Measurements from ENCODE around the gene KRTAP1-5.
"Not testable (repeated sequence)": the region's sequence is repeated elsewhere in the genome, so short reads cannot be mapped to it uniquely, and the experiment has no call there.

KRTAP1-5 gene

GRCh38 chr17:41052566-41052965 lies 25.6 kb upstream of the KRTAP1-5 start:
- no peak for TF ChIP-seq CTCF (IDR thresholded peaks at IDR 0.05; ENCODE audit: insufficient read depth, low read length, missing control alignments)
- no peak for DNase-seq (ENCODE audit: low read depth, low spot score)
- ChIA-PET CTCF (interaction anchor here (0.6 to 1.4 kb wide), 2 partner anchors 270 to 338 kb away, joined by 3 to 4 read pairs; no protein-coding TSS in a partner anchor), POLR2A (no interaction called here)
- H3K4me3 ChIP-seq (ENCODE audit: low read depth, low read length): no peak overlapping the region

- ChIA-PET POLR2A (interaction anchor here (1.0 to 2.1 kb wide), 3 partner anchors 10 to 193 kb away, joined by 4 to 31 read pairs (median 4); partner anchors contain the start of gene KRTAP2-3), CTCF (interaction anchor here (1.0 to 1.9 kb wide), 3 partner anchors 9 to 614 kb away, joined by 3 to 10 read pairs (median 3); no protein-coding TSS in a partner anchor)
- no peak overlapping the region for H3K4me3 ChIP-seq (ENCODE audit: low read depth, low read length)
- no peak for TF ChIP-seq CTCF (IDR thresholded peaks at IDR 0.05; ENCODE audit: insufficient read depth, low read length, missing control alignments)
- DNase-seq (ENCODE audit: low read depth, low spot score): no peak
These were observed 22.1 kb upstream of the KRTAP1-5 start for GRCh38 chr17:41049110-41049509.

- CTCF ChIA-PET: interaction anchor here (0.7 to 1.9 kb wide), 6 partner anchors 10 to 615 kb away, joined by 3 to 10 read pairs (median 3); no protein-coding TSS in a partner anchor
- no peak overlapping the region for H3K4me3 ChIP-seq (ENCODE audit: low read depth, low read length)
- POLR2A ChIA-PET: interaction anchor here (0.6 to 2.1 kb wide), 9 partner anchors 9 to 332 kb away, joined by 3 to 31 read pairs (median 4); partner anchors contain the start of gene KRTAP2-3
- TF ChIP-seq CTCF (IDR thresholded peaks at IDR 0.05; ENCODE audit: insufficient read depth, low read length, missing control alignments): no peak
- DNase-seq (ENCODE audit: low read depth, low spot score): no peak
These were observed 21.4 kb upstream of the KRTAP1-5 start for GRCh38 chr17:41048441-41048840.

- CTCF ChIA-PET: interaction anchor here (1.0 to 1.6 kb wide), 4 partner anchors 12 to 281 kb away, joined by 3 to 10 read pairs (median 3); partner anchors contain the start of gene KRTAP2-3
- DNase-seq (ENCODE audit: low read depth, low spot score); POLR2A ChIA-PET; H3K4me3 ChIP-seq (ENCODE audit: low read depth, low read length): not testable (repeated sequence)
These were observed 19.9 kb upstream of the KRTAP1-5 start, which contains the start of gene KRTAP2-1 for GRCh38 chr17:41046735-41047465. Gene KRTAP2-1, minus strand, starts transcription at chr17:41047316. Its CDS starts 49 bp downstream, at chr17:41047267.

GRCh38 chr17:41042953-41043352 lies 15.9 kb upstream of the KRTAP1-5 start:
- no peak for TF ChIP-seq CTCF (IDR thresholded peaks at IDR 0.05; ENCODE audit: insufficient read depth, low read length, missing control alignments)
- POLR2A ChIA-PET: no interaction called here
- CTCF ChIA-PET: interaction anchor here (1.0 kb wide), 1 partner anchor 506 kb away, joined by 3 read pairs; no protein-coding TSS in a partner anchor
- no peak overlapping the region for H3K4me3 ChIP-seq (ENCODE audit: low read depth, low read length)
- DNase-seq (ENCODE audit: low read depth, low spot score): no peak

- POLR2A ChIA-PET; H3K4me3 ChIP-seq (ENCODE audit: low read depth, low read length); DNase-seq (ENCODE audit: low read depth, low spot score): not testable (repeated sequence)
- CTCF ChIA-PET: interaction anchor here (1.3 kb wide), 1 partner anchor 281 kb away, joined by 3 read pairs; no protein-coding TSS in a partner anchor
These were observed 14.0 kb upstream of the KRTAP1-5 start, which contains the start of gene KRTAP1-1 for GRCh38 chr17:41040783-41041571. Gene KRTAP1-1, minus strand, starts transcription at chr17:41041450. Its CDS starts 53 bp downstream, at chr17:41041397.
